NOMO-1 treated with DMSO at 0.1 percent for 48 hours (cell line): ENCODE data around the gene NACAD.

Experiments used
- DNase-seq: peaks from one replicate; lab custom pipeline; 2025; ENCODE audit not compliant: unreplicated experiment; lab: John Stamatoyannopoulos, UW

Gene NACAD

GRCh38 chr7:45098983-45099839 lies 10.4 kb upstream of the NACAD start:
- no peak for DNase-seq

- DNase-seq, result no peak
These were observed 4.1 kb upstream of the NACAD start for GRCh38 chr7:45092931-45093235.

GRCh38 chr7:45092100-45092930 lies 3.5 kb upstream of the NACAD start:
- no peak for DNase-seq

GRCh38 chr7:45089341-45089891 lies 647 bp upstream of the NACAD start:
- DNase-seq, result no peak

GRCh38 chr7:45088146-45088701 lies 545 bp downstream of the NACAD start:
- DNase-seq, result no peak

GRCh38 chr7:45087301-45088145 lies 1.2 kb downstream of the NACAD start:
- DNase-seq, result no peak

- DNase-seq, result no peak
These were observed 2.3 kb downstream of the NACAD start for GRCh38 chr7:45086331-45087065.

GRCh38 chr7:45085619-45086200 lies 3.1 kb downstream of the NACAD start:
- no peak for DNase-seq

GRCh38 chr7:45084901-45085618 lies 3.7 kb downstream of the NACAD start:
- DNase-seq, result no peak

- DNase-seq, result no peak
These were observed 4.4 kb downstream of the NACAD start for GRCh38 chr7:45084336-45084735.

- no peak for DNase-seq
These were observed 5.9 kb downstream of the NACAD start for GRCh38 chr7:45082831-45083331.

GRCh38 chr7:45082031-45082830 lies 6.5 kb downstream of the NACAD start:
- no peak for DNase-seq

GRCh38 chr7:45081670-45081974 lies 7.1 kb downstream of the NACAD start:
- no peak for DNase-seq

- DNase-seq, result no peak
These were observed 7.7 kb downstream of the NACAD start for GRCh38 chr7:45080958-45081669.

- DNase-seq, result no peak
These were observed 8.4 kb downstream of the NACAD start for GRCh38 chr7:45080265-45080957.

- no peak for DNase-seq
These were observed 10.6 kb downstream of the NACAD start for GRCh38 chr7:45078125-45078681.

GRCh38 chr7:45077579-45077978 lies 11.2 kb downstream of the NACAD start:
- DNase-seq, result no peak
